Mesenchymal stem cell (in vitro differentiated cells and primary cell): ENCODE measurements around the gene NSL1. TPM values are rescaled to one million over a fixed set of nuclear protein-coding genes. Genes with fewer than 3 reads are reported as not detected.
"Not testable (repeated sequence)": the region's sequence is repeated elsewhere in the genome, so short reads cannot be mapped to it uniquely, and the experiment has no call there.

ENCODE experiments used
- DNase-seq: peaks from one replicate; pipeline ENCODE4 v3.0.0-alpha.2; 2013
- H2AFZ ChIP-seq: one replicate; pipeline ENCODE4 v1.6.1; 2013; ENCODE audit warnings: low read depth, mild to moderate bottlenecking, control low read depth, inconsistent platforms, low read length, moderate library complexity
- H2AK5ac ChIP-seq: 2 replicates; pipeline ENCODE4 v1.6.1; 2013; ENCODE audit warnings: low read length, moderate library complexity, mild to moderate bottlenecking, inconsistent platforms; ENCODE audit not compliant: severe bottlenecking
- H2BK120ac ChIP-seq: one replicate; pipeline ENCODE4 v1.6.1; 2013; ENCODE audit warnings: low read depth, mild to moderate bottlenecking, inconsistent platforms, low read length, moderate library complexity
- H2BK12ac ChIP-seq, 2 experiments: one replicate each; pipeline ENCODE4 v1.6.1; 2013; ENCODE audit warnings: inconsistent platforms in 2 of 2, low read length in 2 of 2, mild to moderate bottlenecking in 2 of 2, moderate library complexity in 2 of 2, control low read depth in 1 of 2
- H2BK15ac ChIP-seq: one replicate; pipeline ENCODE4 v1.6.1; 2013; ENCODE audit warnings: mild to moderate bottlenecking, low read depth, inconsistent platforms; ENCODE audit not compliant: poor library complexity, severe bottlenecking
- H2BK5ac ChIP-seq: 2 replicates; pipeline ENCODE4 v1.6.1; 2013; ENCODE audit warnings: low read depth, mild to moderate bottlenecking, low read length, control low read depth, inconsistent platforms; ENCODE audit not compliant: poor library complexity, severe bottlenecking
- H3K14ac ChIP-seq, 2 experiments: one replicate each; pipeline ENCODE4 v1.6.1; 2013; ENCODE audit warnings: inconsistent platforms in 2 of 2, low read length in 2 of 2, control low read depth in 1 of 2, mild to moderate bottlenecking in 1 of 2, moderate library complexity in 1 of 2
- H3K18ac ChIP-seq, 2 experiments: one replicate each; pipeline ENCODE4 v1.6.1; 2013; ENCODE audit warnings: inconsistent platforms in 2 of 2, low read length in 2 of 2, control low read depth in 1 of 2, low read depth in 1 of 2, mild to moderate bottlenecking in 1 of 2
- H3K23ac ChIP-seq, 2 experiments: one replicate each; pipeline ENCODE4 v1.6.1; 2013; ENCODE audit warnings: inconsistent platforms in 2 of 2, low read length in 2 of 2, mild to moderate bottlenecking in 2 of 2, moderate library complexity in 2 of 2, control low read depth in 1 of 2
- H3K27ac ChIP-seq: 2 replicates; pipeline ENCODE4 v1.5.1; 2013; ENCODE audit warnings: mild to moderate bottlenecking, moderate library complexity, low read length, control low read depth, inconsistent platforms; ENCODE audit not compliant: poor library complexity, severe bottlenecking
- H3K27me3 ChIP-seq, 2 experiments: 2 replicates each; pipeline versions ENCODE4 v1.6.1 to v1.7.0; 2013; ENCODE audit warnings: low read length in 2 of 2, mild to moderate bottlenecking in 2 of 2, moderate library complexity in 2 of 2, control low read depth in 1 of 2, inconsistent platforms in 1 of 2; ENCODE audit not compliant: control insufficient read depth in 1 of 2, insufficient read depth in 1 of 2
- H3K36me3 ChIP-seq, 2 experiments: 2 replicates each; pipeline versions ENCODE4 v1.6.1 to v1.7.0; 2013; ENCODE audit warnings: low read length in 2 of 2, control low read depth in 1 of 2, inconsistent platforms in 1 of 2, low read depth in 1 of 2, mild to moderate bottlenecking in 1 of 2; ENCODE audit not compliant: insufficient read depth in 2 of 2, control insufficient read depth in 1 of 2
- H3K4ac ChIP-seq, 2 experiments: one replicate each; pipeline ENCODE4 v1.6.1; 2013; ENCODE audit warnings: inconsistent platforms in 2 of 2, low read length in 2 of 2, mild to moderate bottlenecking in 2 of 2, moderate library complexity in 2 of 2, control low read depth in 1 of 2, low read depth in 1 of 2
- H3K4me1 ChIP-seq: 2 replicates; pipeline ENCODE4 v1.6.1; 2013; ENCODE audit warnings: low read depth, low read length, control low read depth; ENCODE audit not compliant: control insufficient read depth, insufficient read depth
- H3K4me2 ChIP-seq: 2 replicates; pipeline ENCODE4 v1.6.1; 2013; ENCODE audit warnings: low read length, mild to moderate bottlenecking, inconsistent platforms; ENCODE audit not compliant: poor library complexity, severe bottlenecking
- H3K4me3 ChIP-seq, 2 experiments: 2 replicates each; pipeline versions ENCODE4 v1.5.1 to v1.7.0; 2013; ENCODE audit warnings: low read length in 2 of 2, mild to moderate bottlenecking in 2 of 2, control low read depth in 1 of 2, low read depth in 1 of 2; ENCODE audit not compliant: insufficient read depth in 1 of 2
- H3K79me1 ChIP-seq: replicated peaks from 2 replicates; pipeline ENCODE4 v1.6.1; 2013; ENCODE audit warnings: mild to moderate bottlenecking, control low read depth, low read length, inconsistent platforms; ENCODE audit not compliant: poor library complexity, severe bottlenecking
- H3K9ac ChIP-seq: 2 replicates; pipeline ENCODE4 v1.7.0; 2013; ENCODE audit warnings: mild to moderate bottlenecking, low read length, moderate library complexity
- H3K9me3 ChIP-seq: 2 replicates; pipeline ENCODE4 v1.7.0; 2013; ENCODE audit warnings: mild to moderate bottlenecking, low read length; ENCODE audit not compliant: control insufficient read depth
- H4K8ac ChIP-seq: one replicate; pipeline ENCODE4 v1.6.1; 2013; ENCODE audit warnings: inconsistent platforms, mild to moderate bottlenecking, low read length, moderate library complexity
- H4K91ac ChIP-seq: one replicate; pipeline ENCODE4 v1.6.1; 2013; ENCODE audit warnings: mild to moderate bottlenecking, low read length, inconsistent platforms
- WGBS: methylation state at CpG from one replicate; pipeline ENCODE4 v1.1.7; 2013; ENCODE audit warnings: mixed read lengths; 5-methylcytosine and 5-hydroxymethylcytosine counted together
- polyA plus RNA-seq, 2 experiments: library from polyadenylated mRNA; stranded (reverse); fragments of 200-250 nt; gene quantifications; one replicate each; pipeline ENCODE4 v1.2.3, GENCODE V29; 2013

Gene NSL1
- polyA plus RNA-seq (2013, experiment 1 of 2): 18.1 TPM
- 19.1 TPM for polyA plus RNA-seq (2013, experiment 2 of 2)

- Histone ChIP-seq H3K36me3 (peaks cover under 1 to 18% of the 10 kb centered on the region in 2 experiments), H4K8ac (peak within 1 kb of the TSS; percentile 89), H3K9me3 (no peaks in the 10 kb centered on the region), H3K4me2 (peak within 1 kb of the TSS; percentile 94), H3K79me1 (peaks cover 18% of the 10 kb centered on the region), H2AFZ (peak within 1 kb of the TSS; percentile 95), H3K4me1 (peaks cover 2% of the 10 kb centered on the region), H4K91ac (no peak within 1 kb of the TSS), H3K9ac (peak within 1 kb of the TSS; percentile 100), H2BK15ac (no peak within 1 kb of the TSS), H3K18ac (peak within 1 kb of the TSS; percentile 72 to 91), H3K27ac (peak within 1 kb of the TSS; percentile 80), H2BK12ac (peak within 1 kb of the TSS in 1 of 2 experiments; percentile 83), H3K23ac (no peak within 1 kb of the TSS), H3K27me3 (no peaks in the 10 kb centered on the region), H2AK5ac (no peak within 1 kb of the TSS), H3K4me3 (peak within 1 kb of the TSS; percentile 91 to 100), H2BK120ac (no peak within 1 kb of the TSS), H3K14ac (peak within 1 kb of the TSS in 1 of 2 experiments; percentile 97), H2BK5ac (no peak within 1 kb of the TSS), H3K4ac (peak within 1 kb of the TSS; percentile 20 to 86)
- under 1% methylated on average over 46 of the region's 46 CpGs for WGBS
- DNase-seq: peak; percentile 95
Measured at GRCh38 chr1:212791676-212792395, at the start of gene NSL1, which contains the start of gene TATDN3. TSS of gene NSL1 (minus strand) at chr1:212791777. CDS start at chr1:212791763, 14 bp downstream. TSS of gene TATDN3 (plus strand) at chr1:212791894. CDS start at chr1:212791922, 28 bp downstream.

- WGBS: 94% methylated on average over 3 of the region's 5 CpGs
- Histone ChIP-seq H4K8ac (no peak overlapping the region), H2BK12ac (no peak overlapping the region)
Measured at GRCh38 chr1:212838145-212838544, 46.6 kb upstream of the NSL1 start.

DNA sequence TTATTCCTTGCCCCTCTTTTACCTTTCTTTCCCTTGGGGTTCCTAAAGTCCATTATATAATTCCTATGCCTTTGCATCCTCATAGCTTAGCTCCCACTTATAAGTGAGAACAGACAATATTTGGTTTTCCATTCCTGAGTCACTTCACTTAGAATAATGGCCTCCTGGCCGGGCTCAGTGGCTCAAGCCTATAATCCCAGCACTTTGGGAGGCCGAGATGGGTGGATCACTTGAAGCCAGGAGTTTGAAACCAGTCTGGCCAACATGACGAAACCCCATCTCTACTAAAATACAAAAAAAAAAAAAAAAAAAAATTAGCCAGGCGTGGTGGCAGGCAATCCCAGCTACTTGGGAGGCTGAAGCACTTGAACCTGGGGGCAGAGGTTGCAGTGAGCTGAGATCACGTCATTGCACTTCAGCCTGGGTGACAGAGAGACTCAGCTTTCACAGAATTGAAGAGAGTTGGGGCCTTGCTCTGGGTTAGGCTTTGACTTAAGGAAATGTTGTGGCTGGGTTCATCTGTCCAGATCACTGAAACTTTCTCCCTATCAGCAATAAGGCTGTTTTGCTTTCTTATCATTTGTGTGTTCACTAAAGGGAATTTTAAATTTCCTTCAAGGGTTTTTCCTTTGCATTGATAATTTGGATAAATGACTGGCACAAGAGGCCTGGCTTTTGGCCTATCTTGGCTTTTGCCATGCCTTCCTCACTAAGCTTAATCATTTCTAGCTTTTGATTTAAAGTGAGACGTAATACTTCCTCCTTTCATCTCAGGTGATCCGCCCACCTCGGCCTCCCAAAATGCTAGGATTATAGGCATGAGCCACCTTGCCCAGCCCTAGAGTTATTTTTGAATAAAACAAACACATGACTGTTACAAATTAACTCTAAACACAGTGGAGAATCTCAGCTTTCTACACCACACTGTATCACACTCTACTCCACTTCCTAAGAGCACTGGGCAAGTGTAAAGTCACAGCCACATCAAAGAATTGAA, 41.9 kb upstream of the NSL1 start:
- not testable (repeated sequence) for H2BK120ac ChIP-seq, H3K18ac ChIP-seq, H3K27ac ChIP-seq, H3K36me3 ChIP-seq, H2BK12ac ChIP-seq, H2BK15ac ChIP-seq, H4K91ac ChIP-seq, H3K23ac ChIP-seq, H3K4ac ChIP-seq, H3K9ac ChIP-seq, H3K4me2 ChIP-seq, H3K27me3 ChIP-seq, H2AFZ ChIP-seq, H2AK5ac ChIP-seq, H4K8ac ChIP-seq, H2BK5ac ChIP-seq, H3K14ac ChIP-seq, H3K4me1 ChIP-seq, H3K4me3 ChIP-seq, DNase-seq, H3K9me3 ChIP-seq, H3K79me1 ChIP-seq
- 77% methylated on average over 7 of the region's 8 CpGs for WGBS

More at GRCh38 chr1:212838145-212838544, 46.6 kb upstream of the NSL1 start:
- Histone ChIP-seq H3K27ac (no peak overlapping the region), H3K4me3 (no peak overlapping the region), H3K4me1 (no peaks in the 10 kb centered on the region), H3K27me3 (no peaks in the 10 kb centered on the region), H4K91ac (no peak overlapping the region), H3K23ac (no peak overlapping the region), H3K36me3 (no peaks in the 10 kb centered on the region), H3K4ac (no peak overlapping the region), H3K9ac (no peak overlapping the region), H2BK15ac (no peak overlapping the region), H3K14ac (no peak overlapping the region), H3K9me3 (no peaks in the 10 kb centered on the region), H2AFZ (no peak overlapping the region), H2AK5ac (no peak overlapping the region), H3K18ac (no peak overlapping the region), H2BK120ac (no peak overlapping the region), H3K4me2 (no peak overlapping the region), H3K79me1 (no peaks in the 10 kb centered on the region), H2BK5ac (no peak overlapping the region)
- DNase-seq: no peak

- Histone ChIP-seq H2BK15ac (no peak overlapping the region), H3K27me3 (no peaks in the 10 kb centered on the region), H3K23ac (no peak overlapping the region), H3K4me2 (no peak overlapping the region), H3K18ac (no peak overlapping the region), H3K4ac (no peak overlapping the region), H2BK12ac (no peak overlapping the region), H3K79me1 (no peaks in the 10 kb centered on the region), H3K36me3 (no peaks in the 10 kb centered on the region), H2AK5ac (no peak overlapping the region), H2BK120ac (no peak overlapping the region), H3K9ac (no peak overlapping the region), H2AFZ (no peak overlapping the region), H3K14ac (no peak overlapping the region), H3K27ac (no peak overlapping the region), H3K4me1 (no peaks in the 10 kb centered on the region), H3K4me3 (no peak overlapping the region), H3K9me3 (peaks cover 16% of the 10 kb centered on the region), H4K91ac (no peak overlapping the region), H2BK5ac (no peak overlapping the region), H4K8ac (no peak overlapping the region)
- WGBS: 90% methylated on average over 1 of the region's 2 CpGs
- DNase-seq: no peak
Measured at GRCh38 chr1:212828395-212828794, 36.8 kb upstream of the NSL1 start.
